Brain pericyte (primary cell): Measurements from ENCODE around the gene SLC66A2.

Experiments used
- DNase-seq: peaks from one replicate; pipeline ENCODE4 v3.0.0-alpha.2; 2012; ENCODE audit warnings: low read depth, low spot score

SLC66A2 gene

DNA sequence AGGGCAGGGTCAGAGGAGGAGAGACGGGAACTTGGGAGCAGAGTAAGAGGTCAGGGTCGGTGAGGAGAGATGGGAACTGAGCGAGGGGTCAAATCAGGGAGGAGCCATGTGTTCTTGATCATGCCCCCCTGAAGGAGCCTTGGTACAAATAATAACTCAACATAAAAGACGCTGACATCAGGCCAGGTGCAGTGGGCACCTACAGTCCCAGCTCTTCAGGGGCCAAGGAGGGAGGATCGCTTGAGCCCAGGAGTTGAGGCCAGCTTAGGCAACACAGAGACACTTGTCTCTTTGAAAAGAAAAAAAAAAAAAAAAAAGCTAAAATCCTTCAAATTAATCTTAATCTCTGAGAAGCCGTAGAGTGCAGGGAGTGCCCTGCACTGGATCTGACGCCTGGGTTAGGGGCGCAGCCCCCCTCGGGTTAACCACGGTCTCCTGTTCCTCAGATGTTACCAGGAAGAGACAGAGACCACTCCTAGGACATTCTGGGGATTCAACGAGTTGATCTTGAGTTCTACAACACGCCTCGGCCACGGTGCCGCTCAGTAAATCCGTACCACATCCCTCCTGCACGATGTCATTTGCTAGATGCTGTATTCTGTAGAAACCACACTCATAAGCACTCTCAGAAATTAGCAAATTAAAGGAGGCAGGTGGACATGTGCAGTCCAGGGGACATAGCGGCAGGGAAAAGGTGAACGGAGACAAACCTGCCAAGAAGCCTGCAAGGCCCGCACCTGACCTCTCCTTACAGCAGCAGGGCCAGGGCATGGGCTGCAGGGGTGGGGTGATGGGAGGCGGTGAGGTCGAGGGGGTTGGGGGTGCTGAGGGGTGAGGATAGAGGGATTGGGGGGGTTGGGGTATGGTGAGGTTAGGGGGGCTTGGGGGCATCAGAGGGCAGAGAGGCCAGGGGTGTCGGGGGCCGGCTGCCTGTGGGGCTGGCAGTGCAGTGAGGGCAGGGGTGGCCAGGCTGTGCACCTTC lies 29.2 kb downstream of the SLC66A2 start:
- DNase-seq, result no peak

- DNase-seq, result no peak
Measured at GRCh38 chr18:79919089-79919488, 32.4 kb downstream of the SLC66A2 start.

GRCh38 chr18:79918615-79919011 lies 32.8 kb downstream of the SLC66A2 start:
- DNase-seq, result no peak

- DNase-seq, result no peak
Measured at GRCh38 chr18:79917853-79918614, 33.4 kb downstream of the SLC66A2 start.

DNA sequence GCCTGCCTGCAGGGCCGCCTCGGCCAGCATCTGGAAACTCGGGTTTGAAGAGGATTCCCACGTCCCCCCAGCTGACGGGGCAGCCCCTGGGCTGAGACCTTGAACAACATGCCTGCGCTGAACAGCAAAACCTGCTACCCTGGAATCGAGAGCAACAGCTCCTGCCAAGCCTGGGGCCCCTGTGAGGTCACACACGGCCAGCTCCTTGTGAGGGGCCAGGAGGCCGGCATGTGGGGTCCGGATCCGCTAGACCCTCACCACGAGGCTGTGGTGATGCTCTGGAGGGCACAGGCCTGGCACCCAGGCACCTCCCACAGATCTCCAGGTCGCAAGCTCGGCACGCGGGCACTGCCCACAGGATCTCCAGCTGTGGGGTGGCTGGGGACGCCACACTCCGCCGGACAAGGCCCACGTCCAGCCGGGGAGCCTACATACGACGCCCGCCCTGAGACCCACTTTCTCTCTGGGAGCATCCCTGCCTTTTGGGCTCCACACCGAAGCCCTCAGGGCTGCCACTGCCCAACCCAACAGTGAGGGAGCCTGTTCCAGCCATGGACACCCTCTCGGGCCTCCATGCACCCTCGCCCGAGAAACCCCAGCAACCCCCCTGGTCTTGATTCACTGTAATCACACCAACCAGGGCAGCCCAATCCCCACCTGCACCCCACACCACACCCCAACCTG lies 34.1 kb downstream of the SLC66A2 start:
- no peak for DNase-seq

- DNase-seq, result no peak
Measured at GRCh38 chr18:79916546-79917168, 34.8 kb downstream of the SLC66A2 start.

DNA sequence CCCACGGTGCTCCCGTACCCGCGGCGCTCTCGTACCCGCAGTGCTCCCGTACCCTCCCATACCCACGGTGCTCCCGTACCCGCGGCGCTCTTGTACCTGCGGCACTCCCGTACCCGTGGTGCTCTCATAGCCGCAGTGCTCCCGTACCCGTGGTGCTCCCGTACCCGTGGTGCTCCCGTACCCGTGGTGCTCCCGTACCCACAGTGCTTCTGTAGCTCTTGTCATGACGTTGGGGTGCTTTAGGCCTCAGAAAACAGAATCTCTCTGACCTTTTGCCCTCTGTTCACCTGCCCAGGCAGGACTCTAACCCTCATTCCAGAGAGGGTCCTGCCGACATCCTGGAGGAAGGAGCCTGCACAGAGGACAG lies 35.3 kb downstream of the SLC66A2 start:
- DNase-seq, result no peak

GRCh38 chr18:79915161-79916127 lies 36.0 kb downstream of the SLC66A2 start:
- DNase-seq, result no peak

DNA sequence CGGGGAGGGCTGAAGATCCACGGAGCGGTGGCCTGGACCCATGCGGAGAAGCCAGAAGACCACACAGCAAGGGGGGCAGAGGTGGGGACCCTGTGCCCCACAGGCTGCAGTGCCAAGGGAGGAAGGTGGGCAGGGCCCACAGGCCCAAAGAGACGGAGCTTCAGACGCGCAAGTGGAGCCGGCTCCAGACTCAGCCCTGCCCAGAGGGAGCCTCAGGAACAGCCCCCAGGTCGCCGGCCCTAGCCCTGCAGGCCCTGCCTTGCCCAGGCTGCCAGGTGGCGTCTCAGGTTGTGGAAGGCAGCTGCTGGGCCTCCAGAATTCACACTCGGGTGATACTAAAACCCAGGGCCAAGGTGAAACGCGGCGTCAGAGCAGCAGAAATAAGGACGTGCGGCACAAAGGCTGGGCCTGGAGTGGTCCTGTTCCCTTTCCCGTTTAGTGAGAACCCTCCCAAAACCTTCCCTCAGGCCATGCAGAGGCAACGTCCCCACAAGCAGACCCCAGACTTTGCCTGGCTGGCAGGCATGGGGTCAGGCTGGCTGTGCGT lies 36.8 kb downstream of the SLC66A2 start:
- DNase-seq, result no peak

DNA sequence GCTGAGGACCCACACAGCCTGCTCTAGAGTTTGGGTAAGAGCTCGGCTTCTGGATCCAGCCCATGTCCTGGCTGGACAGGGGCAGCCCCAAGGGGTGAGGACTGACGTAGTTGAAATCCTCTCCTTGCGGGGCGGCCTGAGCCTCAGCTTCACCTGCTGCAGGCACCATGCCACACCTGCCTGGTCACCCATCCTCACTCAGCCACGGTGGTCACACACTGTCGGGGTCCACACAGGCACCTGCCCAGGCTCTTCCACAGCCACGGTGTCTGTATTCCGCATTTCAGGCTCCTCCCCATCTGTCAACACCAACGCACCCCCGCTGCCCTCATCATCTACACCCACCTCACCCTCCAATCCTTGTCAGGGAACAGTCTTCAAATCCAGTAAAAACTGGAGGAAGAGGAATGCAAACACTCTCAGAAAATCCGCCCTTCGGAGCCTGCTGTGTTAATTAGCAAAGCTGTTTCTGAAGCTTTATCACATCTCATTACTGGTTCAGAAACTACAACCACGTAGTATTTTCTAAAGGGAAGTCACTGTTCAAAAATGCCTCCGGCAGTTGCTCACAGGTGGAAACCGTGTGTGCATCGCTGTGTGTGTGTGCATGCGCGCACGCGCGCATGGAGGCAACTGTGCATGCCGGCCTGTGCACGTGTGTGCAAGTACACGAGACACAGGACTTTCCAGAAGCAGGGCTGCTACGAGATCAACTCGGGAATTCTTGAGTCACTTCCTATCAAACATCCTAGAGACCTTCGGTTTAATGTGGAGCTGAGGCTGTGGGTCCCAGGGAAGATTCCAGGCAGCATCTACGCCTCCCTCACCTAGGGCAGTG lies 38.2 kb downstream of the SLC66A2 start:
- DNase-seq, result no peak

DNA sequence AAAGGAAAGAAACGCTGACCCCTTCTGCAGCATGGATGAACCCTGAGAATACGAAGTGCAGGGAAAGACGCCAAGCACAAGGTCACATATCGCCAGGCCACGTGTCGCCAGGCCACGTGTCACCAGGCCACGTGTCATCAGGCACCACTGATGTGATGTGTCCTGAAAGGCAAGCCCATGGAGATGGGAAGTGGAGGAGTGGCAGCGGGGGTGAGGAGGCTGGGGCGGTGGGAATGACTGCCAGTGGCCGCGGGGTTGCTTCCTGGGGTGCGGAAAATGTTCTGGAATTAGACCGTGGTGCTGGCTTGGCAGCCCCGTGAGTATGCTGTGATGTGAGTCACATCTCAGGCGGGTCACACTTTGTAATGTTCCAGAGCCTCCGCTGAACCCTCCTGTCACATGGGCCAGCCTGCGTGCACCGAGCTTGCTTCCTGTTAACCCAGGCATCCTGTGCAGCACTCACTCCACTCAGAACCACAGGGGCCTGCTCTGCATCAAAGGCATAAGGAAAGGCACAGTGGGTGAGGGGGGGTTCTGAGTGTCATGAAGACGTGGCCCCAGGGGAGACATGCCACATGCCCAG lies 39.0 kb downstream of the SLC66A2 start:
- no peak for DNase-seq

DNA sequence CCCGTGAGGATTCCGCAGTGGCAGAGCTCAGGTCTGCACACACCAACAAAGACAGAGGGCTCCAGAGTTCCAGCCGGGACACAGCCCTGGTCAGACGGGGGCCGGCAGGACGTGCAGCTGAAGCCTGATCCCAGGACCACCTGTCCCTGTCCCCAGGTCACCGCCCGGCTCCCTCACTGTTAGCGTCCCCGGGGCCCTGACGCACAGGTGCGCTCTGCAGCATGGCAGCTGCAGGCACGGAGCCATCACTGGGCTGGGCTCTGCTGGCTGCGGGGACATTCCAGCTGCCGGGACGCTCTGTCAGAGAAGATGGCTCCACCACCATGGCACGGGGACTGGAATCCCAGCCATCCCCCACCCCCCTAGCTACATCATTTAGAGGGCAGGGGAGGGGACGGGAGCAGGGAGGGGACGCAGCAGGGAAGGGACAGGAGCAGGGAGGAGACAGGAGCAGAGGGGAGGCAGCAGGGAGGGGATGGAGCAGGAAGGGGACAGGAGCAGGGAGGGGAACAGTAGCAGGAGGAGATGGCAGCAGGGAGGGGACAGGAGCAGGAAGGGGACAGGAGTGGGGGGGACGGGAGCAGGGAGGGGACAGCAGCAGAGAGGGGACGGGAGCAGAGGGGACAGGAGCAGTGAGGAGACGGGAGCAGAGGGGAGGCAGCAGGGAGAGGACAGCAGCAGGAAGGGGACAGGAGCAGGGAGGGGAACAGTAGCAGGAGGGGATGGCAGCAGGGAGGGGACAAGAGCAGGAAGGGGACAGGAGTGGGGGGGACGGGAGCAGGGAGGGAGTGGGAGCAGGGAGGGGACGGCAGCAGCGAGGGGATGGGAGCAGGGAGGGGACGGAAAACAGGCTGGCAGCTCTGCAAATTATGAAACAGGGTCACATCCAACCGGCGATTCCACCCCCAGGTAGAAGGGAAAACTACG lies 39.8 kb downstream of the SLC66A2 start:
- DNase-seq, result no peak

- DNase-seq, result no peak
Measured at GRCh38 chr18:79910563-79911343, 40.7 kb downstream of the SLC66A2 start.

DNA sequence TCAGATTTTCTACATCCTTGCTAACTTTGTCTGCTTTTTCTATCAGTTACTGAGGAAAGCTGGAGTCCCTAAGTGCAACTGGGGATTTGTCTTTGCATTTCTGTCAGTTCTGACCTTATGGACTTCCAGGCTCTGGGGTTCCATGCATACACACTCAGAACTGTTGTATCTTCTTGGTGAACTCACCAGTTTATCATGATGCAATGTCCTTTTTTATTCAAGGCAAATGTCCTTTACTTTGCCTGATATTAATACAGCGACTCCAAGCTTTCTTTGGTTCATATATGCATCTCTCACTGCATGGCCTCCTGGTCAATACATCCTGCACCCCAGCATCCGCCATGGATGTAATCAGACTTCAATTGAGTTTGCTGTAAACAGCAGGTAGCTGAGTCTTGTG lies 44.7 kb downstream of the SLC66A2 start:
- DNase-seq, result no peak

DNA sequence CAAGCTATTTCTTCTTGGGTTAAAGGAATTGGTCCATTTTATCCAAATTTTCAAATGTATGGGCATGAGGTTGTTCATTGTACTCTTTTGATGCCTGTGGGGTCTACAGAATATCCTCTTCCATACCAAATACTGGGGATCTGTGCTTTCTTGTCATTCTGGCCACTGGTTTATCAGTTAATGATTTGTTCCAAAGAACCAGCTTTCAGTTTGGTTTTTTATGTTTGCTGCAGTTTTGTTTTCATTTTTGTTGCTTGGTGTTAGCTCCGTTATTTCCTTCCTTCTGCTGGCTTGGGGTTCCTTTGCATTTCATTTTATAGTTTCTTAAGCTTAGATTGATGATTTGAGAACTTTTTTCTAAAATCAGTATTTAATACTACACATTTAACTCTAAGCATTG lies 45.5 kb downstream of the SLC66A2 start:
- no peak for DNase-seq

GRCh38 chr18:79905389-79905911 lies 46.0 kb downstream of the SLC66A2 start:
- DNase-seq, result no peak
